Heart right ventricle (tissue), 16 donors: Measurements from ENCODE around the gene NDUFS6. TPM values are rescaled to one million over a fixed set of nuclear protein-coding genes. Genes with fewer than 3 reads are reported as not detected.

Experiments used
- ATAC-seq, 8 donors: fragments of 200-7000 bp; cut with Tn5 transposase; one replicate each; pipeline ENCODE4 v1.9.1; 2020; ENCODE audit warnings: mild to moderate bottlenecking in 8 of 8, moderate library complexity in 8 of 8, moderate number of reproducible peaks in 1 of 8
- DNase-seq, 2 donors: peaks; one replicate each; pipeline ENCODE4 v3.0.0-alpha.2; 2020
- H3K27ac ChIP-seq, 10 donors: fragments of 200-600 bp; sonication (generic) in 2 of 10; one replicate each; pipeline versions ENCODE4 v1.5.0 to v1.8.0; 2020 to 2022; ENCODE audit warnings: mild to moderate bottlenecking in 3 of 10
- H3K27me3 ChIP-seq, 7 donors: fragments of 200-600 bp; one replicate each; pipeline ENCODE4 v1.8.0; 2021 to 2022; ENCODE audit warnings: mild to moderate bottlenecking in 2 of 7
- H3K36me3 ChIP-seq, 9 donors: fragments of 200-600 bp; sonication (generic) in 1 of 9; one replicate each; pipeline versions ENCODE4 v1.5.0 to v1.8.0; 2020 to 2022; ENCODE audit warnings: mild to moderate bottlenecking in 2 of 9
- H3K4me1 ChIP-seq, 9 donors: fragments of 200-600 bp; sonication (generic) in 1 of 9; one replicate each; pipeline versions ENCODE4 v1.5.0 to v1.8.0; 2020 to 2022; ENCODE audit warnings: mild to moderate bottlenecking in 4 of 9
- H3K4me3 ChIP-seq, 10 donors: fragments of 200-600 bp; sonication (generic) in 2 of 10; one replicate each; pipeline versions ENCODE4 v1.5.0 to v1.8.0; 2020 to 2022; ENCODE audit warnings: mild to moderate bottlenecking in 7 of 10, moderate library complexity in 2 of 10
- H3K9me3 ChIP-seq, 11 donors: fragments of 200-600 bp in 10 of 11; sonication (generic) in 2 of 11; one replicate each; pipeline versions ENCODE4 v1.5.0 to v1.8.0; 2013 to 2022; ENCODE audit warnings: mild to moderate bottlenecking in 2 of 11, control low read depth in 1 of 11, moderate library complexity in 1 of 11
- CTCF ChIP-seq, 9 donors: fragments of 200-600 bp; sonication (generic) in 2 of 9; IDR thresholded peaks; one replicate each; pipeline versions ENCODE4 v1.5.0 to v1.8.0; 2021 to 2022; ENCODE audit warnings: antibody characterized with exemption in 9 of 9, mild to moderate bottlenecking in 5 of 9, moderate library complexity in 1 of 9
- WGBS, 2 donors: extraction: QIAGEN DNeasy Blood & Tissue Kit; methylation state at CpG; one replicate each; pipeline ENCODE4 v1.1.7; 2013; ENCODE audit warnings: inconsistent platforms in 1 of 2; 5-methylcytosine and 5-hydroxymethylcytosine counted together
- intact Hi-C, 10 donors: fragments of 100-400 bp; cut with DNase I; formaldehyde crosslinking; loops; one replicate each; pipeline versions ENCODE4 v1.11.1 to v1.14.2; 2022
- polyA plus RNA-seq, 2 donors: library from polyadenylated mRNA; stranded (reverse); fragments of 200-250 nt; gene quantifications; one replicate each; pipeline ENCODE4 v1.2.3, GENCODE V29; 2013
- total RNA-seq, 10 donors: library from RNA; stranded (reverse); fragmentation: NEBNext Ultra II Directional in 3 of 10; extraction: Animal tissue kit (Norgen Biotek cat#: 25700) in 3 of 10; gene quantifications; one replicate each; pipeline versions ENCODE4 v1.2.1 to v1.2.4, GENCODE V29; 2021 to 2023
- donor health status: Arrhythmogenic right ventricular cardiomyopathy.
- donor health status: ischemic (EF 13 %, LVEDD 7.1; RV severe dilation, severe dysfunction).
- donor health status: healthy with polysubstance abuse.
- donor health status: DM: no; HTN: yes; CAD: no.
- donor health status: DM: no; HTN: no; CAD: no.
- donor health status: ischemic (EF 25% LVEDD 6.9; RV normal size, moderate dysfunction).
- donor health status: ischemic (EF 25% LVEDD 5.7; RV mildly dilated, moderate dysfunction).
- donor health status: healthy.
- donor health status: DM: yes; HTN: yes; CAD: no.
- donor health status: Ischemic cardiomyopathy.
- donor health status: ischemic (EF 35%, LVEDD 5.7; RV mildly dilated, moderate dysfunction).
- donor health status: nonischemic (EF 11% LVEDD 7.7; RV severe dilation, severe dysfunction).
- donor health status: DM: yes; HTN: yes; CAD: no.
- donor health status: PGD.
- donor health status: ischemic (EF 29% LVEDD 5.4; RV normal size, mild dysfunction).
- donor health status: nonischemic (EF 23%, LVEDD 6.1; RV moderate dilation, normal function).

The NDUFS6 gene
- total and polyA plus RNA-seq, 12 donors, result 60.2 to 198 (median 87.9) TPM

GRCh38 chr5:1807451-1808185, 6.4 kb downstream of the NDUFS6 start:
- 84 to 87% methylated on average over 20 of the region's 20 CpGs for WGBS, 2 donors
- ATAC-seq (no peak), DNase-seq (no peak)
- no peak overlapping the region for H3K4me3 ChIP-seq
- no peaks in the 10 kb centered on the region for H3K27me3 ChIP-seq
- intact Hi-C loops, result loop anchor here in 3 of 10 donors (10.0 kb wide), 1 partner anchor 77 kb away; the partner anchor contains the start of gene IRX4 (in 3 of the 3)
- no peak for TF ChIP-seq CTCF (IDR thresholded peaks at IDR 0.05)
- no peaks in the 10 kb centered on the region for H3K9me3 ChIP-seq
- H3K36me3 ChIP-seq, result peaks cover 0 to 100% (median 45%) of the 10 kb centered on the region in 9 donors
- no peak overlapping the region for H3K27ac ChIP-seq
- peaks cover 0 to 46% (median 13%) of the 10 kb centered on the region in 9 donors for H3K4me1 ChIP-seq

- ATAC-seq (no peak), DNase-seq (no peak)
- H3K4me1 ChIP-seq, result peaks cover 0 to 38% (median 10%) of the 10 kb centered on the region in 9 donors
- no peak for TF ChIP-seq CTCF (IDR thresholded peaks at IDR 0.05)
- H3K27ac ChIP-seq, result no peak overlapping the region
- no peaks in the 10 kb centered on the region for H3K9me3 ChIP-seq
- no peaks in the 10 kb centered on the region for H3K27me3 ChIP-seq
- no peak overlapping the region for H3K4me3 ChIP-seq
- H3K36me3 ChIP-seq, result peaks cover 0 to 99% (median 44%) of the 10 kb centered on the region in 9 donors
- WGBS, 2 donors, result 42 to 49% methylated on average over 3 of the region's 3 CpGs
- intact Hi-C loops, result loop anchor here in 3 of 10 donors (10.0 kb wide), 1 partner anchor 76 kb away; the partner anchor contains the start of gene IRX4 (in 3 of the 3)
These were observed 7.2 kb downstream of the NDUFS6 start for GRCh38 chr5:1808439-1808838.

DNA sequence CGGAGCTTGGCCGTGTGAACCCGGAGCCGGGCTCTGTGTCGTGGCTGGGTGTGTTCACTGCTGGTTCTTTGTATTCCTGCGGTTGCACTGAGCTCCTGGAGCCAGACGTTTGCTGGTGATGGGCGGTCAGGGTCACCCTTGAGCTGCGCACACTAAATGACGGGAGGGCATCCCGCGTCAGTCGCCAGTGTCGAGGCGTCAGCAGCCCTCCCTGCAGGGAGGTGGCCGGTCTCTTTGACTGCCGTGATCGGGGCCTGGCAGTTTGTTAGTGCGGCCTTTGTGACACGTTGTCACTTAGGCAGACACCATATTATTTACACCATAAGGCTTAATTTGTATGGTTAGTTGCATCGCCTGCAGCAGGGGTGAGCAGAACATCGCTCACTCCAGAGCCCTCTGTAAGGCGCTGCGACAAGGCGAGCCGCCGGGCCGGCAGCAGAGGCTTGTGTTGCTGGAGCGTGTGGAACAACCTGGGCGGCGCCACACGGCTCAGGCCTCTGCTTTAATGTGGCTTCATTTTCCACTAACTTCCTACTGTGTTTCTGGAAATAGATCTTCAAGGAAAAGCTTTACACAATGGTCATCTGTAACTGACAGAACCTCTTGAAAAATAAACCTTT, 8.3 kb downstream of the NDUFS6 start:
- Histone ChIP-seq H3K36me3 (peaks cover 0 to 100% (median 52%) of the 10 kb centered on the region in 9 donors), H3K27me3 (no peaks in the 10 kb centered on the region), H3K4me1 (peaks cover 0 to 27% (median 6%) of the 10 kb centered on the region in 9 donors), H3K27ac (no peak overlapping the region), H3K9me3 (no peaks in the 10 kb centered on the region), H3K4me3 (no peak overlapping the region)
- intact Hi-C loops, result loop anchor here in 3 of 10 donors (10.0 kb wide), 1 partner anchor 75 kb away; the partner anchor contains the start of gene IRX4 (in 3 of the 3)
- DNase-seq, result no peak
- 87 to 88% methylated on average over 32 of the region's 32 CpGs for WGBS, 2 donors
- peak in 3 of 8 donors; percentile 8 to 31 (median 20) for ATAC-seq
- no peak for TF ChIP-seq CTCF (IDR thresholded peaks at IDR 0.05)

DNA sequence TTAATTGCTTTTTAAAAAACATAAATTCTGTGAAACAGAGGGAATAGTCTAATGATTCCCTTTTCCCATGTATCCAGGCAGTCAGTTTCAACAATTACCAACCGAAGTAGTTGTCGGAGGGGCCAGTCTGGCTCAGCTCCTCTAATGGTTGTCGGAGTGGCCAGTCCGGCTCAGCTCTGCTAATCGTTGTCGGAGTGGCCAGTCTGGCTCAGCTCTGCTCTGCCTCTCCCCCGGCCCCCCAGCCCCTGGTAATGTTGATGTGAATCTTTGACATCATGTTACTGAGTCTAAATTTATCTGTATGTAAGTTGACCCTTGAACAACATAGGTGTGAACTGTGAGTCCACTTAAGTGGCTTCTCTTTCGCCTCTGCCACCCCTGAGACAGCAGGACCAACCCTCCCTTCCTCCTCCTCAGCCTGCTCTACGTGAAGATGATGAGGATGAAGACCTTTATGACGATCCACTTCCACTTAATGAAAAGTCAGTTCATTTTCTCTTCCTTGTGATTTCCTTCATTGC, 9.4 kb downstream of the NDUFS6 start:
- H3K4me3 ChIP-seq, result no peak overlapping the region

More for the DNA sequence above, 9.4 kb downstream of the NDUFS6 start:
- TF ChIP-seq CTCF (IDR thresholded peaks at IDR 0.05), result no peak
- 73 to 79% methylated on average over 10 of the region's 10 CpGs for WGBS, 2 donors
- no peaks in the 10 kb centered on the region for H3K27me3 ChIP-seq
- ATAC-seq (no peak), DNase-seq (no peak)
- no peaks in the 10 kb centered on the region for H3K9me3 ChIP-seq
- no peak overlapping the region for H3K27ac ChIP-seq
- peaks cover 0 to 100% (median 61%) of the 10 kb centered on the region in 9 donors for H3K36me3 ChIP-seq
- H3K4me1 ChIP-seq, result peaks cover 0 to 18% (median 0%) of the 10 kb centered on the region in 9 donors
- intact Hi-C loops, result no loop called here
